GM10266 (cell line): ENCODE measurements around the gene CEP112.

Experiments used
- DNase-seq: peaks from one replicate; pipeline ENCODE4 v3.0.0; 2012; ENCODE audit errors: extremely low spot score
- TF ChIP-seq, protein P1 (sequence below): IDR thresholded peaks from 2 replicates; pipeline ENCODE4 v1.5.1; 2012; ENCODE audit warnings: mild to moderate bottlenecking, low read depth; ENCODE audit not compliant: control insufficient read depth, insufficient read depth; ENCODE audit errors: missing control alignments

CEP112 gene

DNA sequence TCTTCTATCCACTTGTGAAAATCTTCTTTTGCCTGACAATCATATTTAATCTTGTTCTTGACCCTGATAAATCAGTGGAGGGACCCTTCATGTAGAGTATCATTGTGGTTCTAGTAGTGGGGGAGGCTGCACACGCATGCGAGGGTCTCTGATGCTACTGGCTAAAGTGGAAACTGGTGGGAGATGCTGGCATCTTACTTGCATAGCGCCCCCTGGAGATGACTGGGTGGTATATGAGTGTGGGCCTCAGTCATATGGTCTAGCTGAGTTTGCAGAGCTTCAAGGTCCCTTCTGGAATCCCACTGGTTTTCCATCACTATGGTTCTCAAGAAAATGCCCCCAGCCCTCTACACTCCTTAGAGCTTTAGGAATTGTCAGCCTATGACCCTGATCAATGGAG lies 394.1 kb downstream of the CEP112 start:
- no peak for DNase-seq
- TF ChIP-seq, protein P1, sequence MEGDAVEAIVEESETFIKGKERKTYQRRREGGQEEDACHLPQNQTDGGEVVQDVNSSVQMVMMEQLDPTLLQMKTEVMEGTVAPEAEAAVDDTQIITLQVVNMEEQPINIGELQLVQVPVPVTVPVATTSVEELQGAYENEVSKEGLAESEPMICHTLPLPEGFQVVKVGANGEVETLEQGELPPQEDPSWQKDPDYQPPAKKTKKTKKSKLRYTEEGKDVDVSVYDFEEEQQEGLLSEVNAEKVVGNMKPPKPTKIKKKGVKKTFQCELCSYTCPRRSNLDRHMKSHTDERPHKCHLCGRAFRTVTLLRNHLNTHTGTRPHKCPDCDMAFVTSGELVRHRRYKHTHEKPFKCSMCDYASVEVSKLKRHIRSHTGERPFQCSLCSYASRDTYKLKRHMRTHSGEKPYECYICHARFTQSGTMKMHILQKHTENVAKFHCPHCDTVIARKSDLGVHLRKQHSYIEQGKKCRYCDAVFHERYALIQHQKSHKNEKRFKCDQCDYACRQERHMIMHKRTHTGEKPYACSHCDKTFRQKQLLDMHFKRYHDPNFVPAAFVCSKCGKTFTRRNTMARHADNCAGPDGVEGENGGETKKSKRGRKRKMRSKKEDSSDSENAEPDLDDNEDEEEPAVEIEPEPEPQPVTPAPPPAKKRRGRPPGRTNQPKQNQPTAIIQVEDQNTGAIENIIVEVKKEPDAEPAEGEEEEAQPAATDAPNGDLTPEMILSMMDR: peak; percentile 11

DNA sequence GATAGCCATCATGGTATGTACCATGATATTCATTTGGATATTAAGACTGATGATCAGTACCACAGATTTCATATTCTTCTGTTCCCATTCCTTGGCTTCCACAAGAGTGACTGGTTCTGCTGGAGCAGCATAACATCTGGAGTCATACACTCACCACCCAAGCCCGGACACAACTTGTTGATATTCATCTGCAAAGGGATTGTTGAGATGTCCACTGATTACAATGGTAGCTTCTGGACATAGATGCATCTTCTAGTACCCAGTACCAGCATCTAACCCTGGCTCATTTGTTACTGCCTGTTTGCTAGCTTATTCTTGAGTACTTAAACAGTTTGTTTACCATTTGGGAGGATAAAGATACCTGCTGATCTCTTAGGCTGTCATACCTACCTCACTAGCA lies 394.8 kb downstream of the CEP112 start:
- TF ChIP-seq, protein P1: no peak
- no peak for DNase-seq

DNA sequence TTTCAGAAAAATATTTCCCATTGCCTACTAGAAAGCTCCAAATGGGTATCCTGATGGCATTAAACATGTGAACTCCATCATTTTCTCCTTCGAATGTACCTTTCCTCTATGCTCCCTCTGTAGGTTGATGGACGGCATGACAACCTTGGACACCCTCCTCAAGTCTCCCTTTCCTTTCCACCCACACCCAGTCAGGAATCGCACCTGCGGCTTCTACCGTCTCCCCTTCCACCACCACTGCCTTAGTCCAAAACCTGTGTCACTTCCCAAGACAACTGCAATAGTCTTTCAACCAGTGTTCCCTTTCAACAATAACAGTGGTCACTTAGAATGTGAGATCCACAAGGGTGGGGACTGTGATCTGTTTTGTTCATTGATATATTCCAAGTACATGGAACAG lies 397.4 kb downstream of the CEP112 start:
- DNase-seq: no peak
- TF ChIP-seq, protein P1: peak; percentile 24

DNA sequence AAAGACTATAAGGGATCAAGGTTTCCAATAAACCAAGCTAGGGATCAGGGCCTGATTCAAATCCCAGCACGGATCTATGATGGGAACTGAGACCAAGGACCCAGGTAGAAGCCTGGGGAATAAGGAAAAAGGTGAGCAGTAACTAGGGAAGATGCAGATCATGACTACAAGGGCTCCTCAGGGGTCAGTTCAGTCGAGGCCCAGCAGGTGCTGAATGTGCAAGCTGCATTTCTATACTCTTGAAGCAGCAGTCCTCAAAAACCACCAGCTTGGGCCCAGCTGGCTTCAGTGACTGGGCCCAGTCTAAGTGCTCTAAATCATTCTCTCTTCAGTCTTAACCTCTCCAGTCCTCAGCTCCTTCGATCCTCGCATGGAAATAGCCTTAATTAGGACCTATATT lies 401.7 kb downstream of the CEP112 start:
- TF ChIP-seq, protein P1: no peak
- DNase-seq: no peak

DNA sequence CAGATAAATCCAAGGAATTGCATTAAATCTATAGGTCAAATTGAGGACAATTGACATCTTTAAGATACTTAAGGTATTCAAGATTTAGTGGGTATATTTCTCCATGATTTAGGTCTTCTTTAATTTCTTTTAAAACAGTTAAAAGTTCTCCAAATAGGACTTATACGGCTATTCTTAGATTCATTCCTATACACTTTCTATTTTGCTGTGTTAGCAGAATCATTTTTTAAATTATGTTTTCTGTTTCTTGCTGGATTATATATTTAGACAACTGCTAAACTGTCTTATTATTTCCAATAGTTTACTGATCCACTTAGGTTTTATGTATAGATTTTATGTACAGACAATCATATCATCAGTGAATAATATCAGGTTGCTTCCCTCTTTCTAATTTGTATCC lies 404.4 kb downstream of the CEP112 start:
- no peak for DNase-seq
- TF ChIP-seq, protein P1: no peak

DNA sequence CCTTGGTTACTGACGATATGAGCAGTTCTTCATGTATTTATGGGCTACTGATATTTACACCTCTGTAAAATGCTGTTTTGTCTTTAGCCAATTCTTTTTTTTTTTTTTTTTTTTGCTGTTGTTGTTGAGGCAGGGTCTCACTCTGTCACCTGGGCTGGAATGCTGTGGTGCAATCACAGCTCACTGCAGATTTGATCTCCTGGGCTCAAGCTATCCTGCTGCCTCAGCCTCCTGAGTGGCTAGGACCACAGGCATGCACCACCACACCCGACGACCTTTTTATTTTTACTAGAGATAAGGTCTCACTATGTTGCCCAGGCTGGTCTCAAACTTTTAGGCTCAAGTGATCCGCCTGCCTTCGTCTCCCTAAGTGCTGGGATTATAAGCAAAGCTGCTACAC lies 405.5 kb downstream of the CEP112 start:
- TF ChIP-seq, protein P1: no peak
- no peak for DNase-seq

DNA sequence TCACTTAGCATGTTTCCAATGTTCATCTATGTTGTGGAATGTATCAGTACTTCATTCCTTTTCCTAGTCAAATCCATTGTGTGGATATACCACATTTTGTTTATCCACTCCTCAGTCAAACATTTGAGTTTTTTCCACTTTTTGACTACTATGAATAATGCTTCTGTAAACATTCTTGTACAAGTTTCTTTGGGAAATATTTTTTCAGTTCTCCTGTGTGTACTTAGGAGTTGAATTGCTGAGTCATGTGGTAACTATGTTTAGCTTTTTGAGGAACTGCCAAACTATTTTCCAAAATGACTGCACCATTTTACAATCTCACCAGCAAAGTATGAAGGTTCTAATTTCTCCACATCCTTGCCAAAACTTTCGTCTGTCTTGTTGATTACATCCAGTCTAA lies 406.8 kb downstream of the CEP112 start:
- DNase-seq: no peak
- TF ChIP-seq, protein P1: no peak
